Rectal smooth muscle tissue (tissue), 1 donor: ENCODE results near the gene C3orf70.
"Not testable (repeated sequence)": the region's sequence is repeated elsewhere in the genome, so short reads cannot be mapped to it uniquely, and the experiment has no call there.

Experiments
- H3K27ac ChIP-seq: one replicate; pipeline ENCODE4 v1.7.0; 2013; ENCODE audit warnings: low read depth, low read length, inconsistent platforms
- H3K27me3 ChIP-seq: one replicate; pipeline ENCODE4 v1.7.0; 2013; ENCODE audit warnings: low read length; ENCODE audit not compliant: control insufficient read depth, insufficient read depth
- H3K36me3 ChIP-seq: one replicate; pipeline ENCODE4 v1.7.0; 2013; ENCODE audit warnings: low read length; ENCODE audit not compliant: control insufficient read depth, insufficient read depth
- H3K4me1 ChIP-seq: one replicate; pipeline ENCODE4 v1.7.0; 2013; ENCODE audit warnings: low read length; ENCODE audit not compliant: control insufficient read depth, insufficient read depth
- H3K4me3 ChIP-seq: one replicate; pipeline ENCODE4 v1.7.0; 2013; ENCODE audit warnings: low read length
- H3K9ac ChIP-seq: one replicate; pipeline ENCODE4 v1.7.0; 2013; ENCODE audit warnings: low read length

C3orf70 gene

GRCh38 chr3:185145511-185145910, 7.3 kb downstream of the C3orf70 start:
- Histone ChIP-seq H3K4me1 (peaks cover 19% of the 10 kb centered on the region), H3K27me3 (no peaks in the 10 kb centered on the region), H3K27ac (peak overlapping the region; percentile 54), H3K36me3 (no peaks in the 10 kb centered on the region), H3K9ac (no peak overlapping the region), H3K4me3 (no peak overlapping the region)

- no peaks in the 10 kb centered on the region for H3K36me3 ChIP-seq
- H3K27ac ChIP-seq: peak overlapping the region; percentile 44
- H3K27me3 ChIP-seq: no peaks in the 10 kb centered on the region
- peaks cover 16% of the 10 kb centered on the region for H3K4me1 ChIP-seq
- H3K4me3 ChIP-seq: no peak overlapping the region
- H3K9ac ChIP-seq: no peak overlapping the region
These were observed 8.1 kb downstream of the C3orf70 start for GRCh38 chr3:185144784-185145183.

- no peaks in the 10 kb centered on the region for H3K36me3 ChIP-seq
- no peak overlapping the region for H3K9ac ChIP-seq
- no peak overlapping the region for H3K4me3 ChIP-seq
- no peaks in the 10 kb centered on the region for H3K27me3 ChIP-seq
- peaks cover 3% of the 10 kb centered on the region for H3K4me1 ChIP-seq
- no peak overlapping the region for H3K27ac ChIP-seq
These were observed 15.0 kb downstream of the C3orf70 start for GRCh38 chr3:185137821-185138220.

- Histone ChIP-seq H3K27ac (no peak overlapping the region), H3K9ac (no peak overlapping the region), H3K4me1 (peaks cover 3% of the 10 kb centered on the region)
These were observed 18.4 kb downstream of the C3orf70 start for GRCh38 chr3:185134509-185134908.

GRCh38 chr3:185131602-185132256, 21.1 kb downstream of the C3orf70 start:
- no peak overlapping the region for H3K9ac ChIP-seq
- H3K27me3 ChIP-seq: no peaks in the 10 kb centered on the region
- H3K36me3 ChIP-seq: no peaks in the 10 kb centered on the region
- H3K4me3 ChIP-seq: no peak overlapping the region
- H3K27ac ChIP-seq: no peak overlapping the region
- H3K4me1 ChIP-seq: peaks cover 3% of the 10 kb centered on the region

More at GRCh38 chr3:185134509-185134908, 18.4 kb downstream of the C3orf70 start:
- Histone ChIP-seq H3K27me3 (no peaks in the 10 kb centered on the region), H3K4me3 (no peak overlapping the region), H3K36me3 (no peaks in the 10 kb centered on the region)

- Histone ChIP-seq H3K36me3 (no peaks in the 10 kb centered on the region), H3K9ac (no peak overlapping the region), H3K4me3 (no peak overlapping the region), H3K4me1 (no peaks in the 10 kb centered on the region), H3K27ac (no peak overlapping the region), H3K27me3 (no peaks in the 10 kb centered on the region)
These were observed 23.8 kb downstream of the C3orf70 start for GRCh38 chr3:185129083-185129482.

- Histone ChIP-seq H3K9ac (no peak overlapping the region), H3K4me1 (no peaks in the 10 kb centered on the region), H3K27me3 (no peaks in the 10 kb centered on the region), H3K4me3 (no peak overlapping the region), H3K27ac (no peak overlapping the region), H3K36me3 (no peaks in the 10 kb centered on the region)
These were observed 26.7 kb downstream of the C3orf70 start for GRCh38 chr3:185126201-185126600.

GRCh38 chr3:185120126-185120525, 32.7 kb downstream of the C3orf70 start:
- Histone ChIP-seq H3K4me3 (no peak overlapping the region), H3K36me3 (no peaks in the 10 kb centered on the region), H3K9ac (no peak overlapping the region), H3K4me1 (no peaks in the 10 kb centered on the region), H3K27ac (no peak overlapping the region), H3K27me3 (no peaks in the 10 kb centered on the region)

- Histone ChIP-seq H3K27ac (no peak overlapping the region), H3K4me1 (no peaks in the 10 kb centered on the region), H3K4me3 (no peak overlapping the region), H3K36me3 (no peaks in the 10 kb centered on the region), H3K9ac (no peak overlapping the region), H3K27me3 (no peaks in the 10 kb centered on the region)
These were observed 37.5 kb downstream of the C3orf70 start for GRCh38 chr3:185115371-185115770.

GRCh38 chr3:185114756-185115155, 38.1 kb downstream of the C3orf70 start:
- no peaks in the 10 kb centered on the region for H3K36me3 ChIP-seq
- no peaks in the 10 kb centered on the region for H3K4me1 ChIP-seq
- no peaks in the 10 kb centered on the region for H3K27me3 ChIP-seq
- H3K4me3 ChIP-seq: no peak overlapping the region
- H3K27ac ChIP-seq: no peak overlapping the region
- H3K9ac ChIP-seq: no peak overlapping the region

- no peak overlapping the region for H3K4me3 ChIP-seq
- H3K36me3 ChIP-seq: no peaks in the 10 kb centered on the region
- H3K27me3 ChIP-seq: no peaks in the 10 kb centered on the region
- H3K27ac ChIP-seq: no peak overlapping the region
- no peak overlapping the region for H3K9ac ChIP-seq
- no peaks in the 10 kb centered on the region for H3K4me1 ChIP-seq
These were observed 40.7 kb downstream of the C3orf70 start for GRCh38 chr3:185112186-185112585.

GRCh38 chr3:185109012-185109411, 43.8 kb downstream of the C3orf70 start:
- not testable (repeated sequence) for H3K36me3 ChIP-seq, H3K4me3 ChIP-seq, H3K9ac ChIP-seq, H3K27me3 ChIP-seq, H3K27ac ChIP-seq, H3K4me1 ChIP-seq

- H3K27ac ChIP-seq, H3K4me1 ChIP-seq, H3K9ac ChIP-seq, H3K4me3 ChIP-seq, H3K27me3 ChIP-seq, H3K36me3 ChIP-seq: not testable (repeated sequence)
These were observed 46.5 kb downstream of the C3orf70 start for GRCh38 chr3:185106256-185106890.
